ENCODE measurements around the gene TBC1D14.

DNA sequence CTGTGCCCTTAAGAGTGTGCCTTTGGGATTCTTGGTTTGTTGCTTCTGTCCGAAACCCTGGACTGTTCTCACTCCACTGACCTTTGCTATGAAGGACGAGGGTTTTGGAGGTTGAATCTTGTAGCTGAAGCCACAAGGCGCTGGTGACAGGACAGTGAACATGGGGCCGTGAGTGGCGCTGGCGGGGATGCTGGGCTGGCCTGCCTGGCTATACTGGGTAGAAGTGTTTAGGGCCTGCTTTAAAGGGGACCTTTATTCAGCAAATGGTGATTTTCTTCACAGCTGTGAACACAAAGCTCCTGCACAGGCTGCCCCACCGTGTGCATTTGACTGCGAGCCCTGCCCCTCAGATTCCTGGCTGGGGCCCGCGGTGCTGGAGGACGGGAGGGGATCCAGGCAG lies 106.5 kb downstream of the TBC1D14 start:
- TF ChIP-seq, protein P1, sequence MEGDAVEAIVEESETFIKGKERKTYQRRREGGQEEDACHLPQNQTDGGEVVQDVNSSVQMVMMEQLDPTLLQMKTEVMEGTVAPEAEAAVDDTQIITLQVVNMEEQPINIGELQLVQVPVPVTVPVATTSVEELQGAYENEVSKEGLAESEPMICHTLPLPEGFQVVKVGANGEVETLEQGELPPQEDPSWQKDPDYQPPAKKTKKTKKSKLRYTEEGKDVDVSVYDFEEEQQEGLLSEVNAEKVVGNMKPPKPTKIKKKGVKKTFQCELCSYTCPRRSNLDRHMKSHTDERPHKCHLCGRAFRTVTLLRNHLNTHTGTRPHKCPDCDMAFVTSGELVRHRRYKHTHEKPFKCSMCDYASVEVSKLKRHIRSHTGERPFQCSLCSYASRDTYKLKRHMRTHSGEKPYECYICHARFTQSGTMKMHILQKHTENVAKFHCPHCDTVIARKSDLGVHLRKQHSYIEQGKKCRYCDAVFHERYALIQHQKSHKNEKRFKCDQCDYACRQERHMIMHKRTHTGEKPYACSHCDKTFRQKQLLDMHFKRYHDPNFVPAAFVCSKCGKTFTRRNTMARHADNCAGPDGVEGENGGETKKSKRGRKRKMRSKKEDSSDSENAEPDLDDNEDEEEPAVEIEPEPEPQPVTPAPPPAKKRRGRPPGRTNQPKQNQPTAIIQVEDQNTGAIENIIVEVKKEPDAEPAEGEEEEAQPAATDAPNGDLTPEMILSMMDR (IDR thresholded peaks at IDR 0.05), result no peak
- no peak for TF ChIP-seq POLR2A (IDR thresholded peaks at IDR 0.05)
